ENCODE data around the gene IL12RB2.

Gene IL12RB2

DNA sequence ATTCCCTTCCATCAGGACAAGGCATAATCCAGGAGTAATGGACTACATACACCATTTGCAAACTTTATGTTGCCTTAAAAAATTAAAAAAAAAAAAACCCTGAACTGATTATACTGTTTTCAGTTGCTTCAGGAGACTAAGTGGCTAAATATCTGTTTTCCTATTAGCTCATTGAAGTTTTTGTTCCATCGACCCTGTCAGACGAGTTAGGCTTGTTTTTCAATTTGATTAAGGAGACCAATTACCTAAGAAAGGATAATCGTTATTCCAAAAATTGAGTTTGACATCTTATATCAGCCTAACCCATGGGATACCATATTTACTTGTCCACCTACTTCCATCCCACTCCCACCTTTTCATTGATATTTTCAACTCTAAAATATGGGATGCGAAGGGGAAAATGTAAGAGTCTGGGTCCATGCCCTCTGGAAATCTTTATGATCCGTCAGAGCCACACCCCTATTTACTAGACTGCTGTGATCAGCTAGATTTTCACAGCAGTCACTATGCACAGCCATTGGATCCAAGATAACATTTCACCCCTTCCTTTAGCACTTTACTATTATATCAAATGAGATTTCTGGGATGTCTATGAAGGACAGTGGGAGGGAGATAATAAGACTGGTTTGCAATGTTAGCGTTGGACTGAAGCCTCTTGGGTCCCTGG is 41.0 kb downstream of the IL12RB2 start:
- ATAC-seq: no peak

GRCh38 chr1:67350783-67351182 is 43.1 kb downstream of the IL12RB2 start:
- ATAC-seq: peak; percentile 58 to 81

- ATAC-seq: no peak
Observed at GRCh38 chr1:67352211-67352610, 44.5 kb downstream of the IL12RB2 start.

DNA sequence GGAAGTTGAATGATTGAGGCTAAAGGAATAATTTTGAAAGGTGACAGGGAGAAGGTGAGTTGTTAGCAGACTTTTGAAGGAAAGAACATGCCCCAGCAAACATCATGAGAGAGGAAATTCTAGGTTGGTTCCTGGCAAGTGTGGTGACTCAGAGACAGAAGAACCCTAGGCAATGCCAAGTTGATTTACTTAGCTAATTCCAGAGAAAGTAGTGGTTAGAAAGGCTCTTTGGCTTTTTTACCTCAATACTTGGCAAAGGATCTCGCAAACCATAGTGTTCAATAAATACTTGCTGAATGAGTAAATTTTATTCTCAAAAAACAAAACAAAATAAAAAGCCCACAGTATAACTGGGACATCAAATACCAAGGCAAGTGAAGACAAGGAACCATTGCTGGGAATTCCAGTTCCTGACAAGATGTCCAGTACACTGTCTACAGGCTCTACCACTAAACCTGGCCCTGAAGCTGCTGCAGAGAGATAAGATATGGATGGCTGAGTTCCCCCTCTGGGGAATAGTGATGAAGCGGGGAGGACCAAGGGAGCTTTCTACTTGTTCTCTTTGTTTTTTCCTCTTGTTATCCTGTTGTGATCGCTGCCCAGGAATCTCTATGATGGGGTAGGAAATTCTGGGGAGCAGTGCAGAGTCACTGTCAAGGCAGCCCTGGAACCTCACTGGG is 48.2 kb downstream of the IL12RB2 start:
- ATAC-seq: no peak

- ATAC-seq: peak in 1 of 2 donors; percentile 25
Observed at GRCh38 chr1:67359592-67359991, 51.9 kb downstream of the IL12RB2 start.

DNA sequence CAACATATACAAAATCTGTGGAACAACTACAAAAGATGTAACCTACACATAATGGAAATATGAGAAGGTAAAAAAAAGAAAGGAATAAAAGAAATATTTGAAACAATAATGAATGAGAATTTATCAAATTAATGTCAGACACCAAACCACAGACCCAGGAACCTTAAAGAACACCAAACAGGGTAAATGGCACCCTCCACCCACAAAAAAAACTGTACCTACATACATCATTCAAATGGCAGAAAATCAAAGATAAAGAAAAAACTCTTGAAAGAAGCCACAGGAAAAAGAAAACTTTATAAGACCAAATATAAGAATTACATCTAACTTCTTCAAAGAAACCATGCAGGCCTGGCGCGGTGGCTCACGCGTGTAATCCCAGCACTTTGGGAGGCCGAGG is 54.0 kb downstream of the IL12RB2 start:
- no peak for ATAC-seq

DNA sequence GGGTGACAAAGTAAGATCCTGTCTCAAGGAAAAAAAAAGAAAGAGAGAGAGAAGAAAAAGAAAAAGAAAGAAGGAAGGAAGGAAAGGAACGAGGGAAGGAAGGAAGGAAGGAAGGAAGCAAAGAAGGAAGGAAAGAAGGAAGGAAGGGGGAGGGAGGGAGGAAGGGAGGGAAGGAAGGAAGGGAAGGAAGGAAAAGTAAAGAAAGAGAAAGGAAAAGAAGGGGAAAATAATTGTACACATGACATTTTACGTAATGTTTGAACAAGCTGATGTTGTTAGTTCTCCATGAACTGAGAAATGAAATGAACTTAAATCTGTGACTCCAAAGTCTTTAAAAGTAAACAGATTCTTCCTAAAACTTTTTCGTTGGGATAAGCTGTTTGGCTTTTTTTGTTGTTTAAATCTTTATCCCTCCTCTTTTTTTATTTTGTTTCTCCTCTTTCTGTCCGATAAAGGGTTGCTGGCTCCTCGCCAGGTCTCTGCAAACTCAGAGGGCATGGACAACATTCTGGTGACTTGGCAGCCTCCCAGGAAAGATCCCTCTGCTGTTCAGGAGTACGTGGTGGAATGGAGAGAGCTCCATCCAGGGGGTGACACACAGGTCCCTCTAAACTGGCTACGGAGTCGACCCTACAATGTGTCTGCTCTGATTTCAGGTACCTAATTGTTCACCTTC is 59.8 kb downstream of the IL12RB2 start:
- ATAC-seq: no peak

DNA sequence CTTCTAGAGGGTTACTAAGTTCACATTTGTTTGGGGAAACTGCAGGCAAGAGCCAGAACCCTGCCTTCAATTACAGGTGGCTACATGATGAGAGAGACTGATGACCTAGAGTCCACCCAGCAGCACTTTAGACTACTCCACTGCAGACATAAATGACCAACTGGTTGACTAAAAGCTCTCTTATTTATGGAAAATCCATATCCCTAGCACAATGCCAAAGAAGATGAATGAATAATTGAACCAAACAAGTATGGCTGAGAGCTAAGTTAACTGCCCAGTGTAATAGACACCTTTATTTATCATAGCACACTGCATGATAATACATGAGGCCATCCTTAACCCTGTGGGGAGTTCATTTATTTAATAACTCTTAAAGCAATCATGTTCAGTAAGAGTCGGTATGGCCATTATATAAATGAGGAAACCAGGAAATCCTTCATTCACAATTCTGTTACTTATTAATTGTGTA is 60.4 kb downstream of the IL12RB2 start:
- no peak for ATAC-seq

- no peak for ATAC-seq
Observed at GRCh38 chr1:67371043-67371442, 63.4 kb downstream of the IL12RB2 start.

- ATAC-seq: no peak
Observed at GRCh38 chr1:67371681-67372080, 64.0 kb downstream of the IL12RB2 start.

- no peak for ATAC-seq
Observed at GRCh38 chr1:67372136-67372535, 64.5 kb downstream of the IL12RB2 start.

GRCh38 chr1:67372898-67373297 is 65.2 kb downstream of the IL12RB2 start:
- peak; percentile 28 to 62 for ATAC-seq

DNA sequence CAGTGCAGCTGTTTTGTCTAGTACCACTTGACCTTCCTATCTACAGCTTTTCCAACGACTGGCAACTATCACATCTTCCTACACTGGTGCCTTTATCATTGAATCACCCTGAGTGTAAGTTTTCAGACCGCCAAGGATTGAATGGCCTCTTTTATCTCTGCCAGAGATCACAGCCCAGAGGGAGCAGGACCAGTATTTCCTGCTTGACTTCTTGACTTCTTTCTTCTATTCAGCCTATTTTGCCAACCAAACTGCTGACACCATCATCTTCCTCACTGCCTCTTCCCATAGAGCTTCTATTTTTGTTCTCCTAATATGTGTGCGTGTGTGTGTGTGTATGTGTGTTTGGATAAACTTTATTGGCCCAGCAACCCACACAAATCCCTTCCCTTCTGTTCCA is 68.7 kb downstream of the IL12RB2 start:
- ATAC-seq: no peak

GRCh38 chr1:67377253-67377652 is 69.6 kb downstream of the IL12RB2 start:
- ATAC-seq: no peak

DNA sequence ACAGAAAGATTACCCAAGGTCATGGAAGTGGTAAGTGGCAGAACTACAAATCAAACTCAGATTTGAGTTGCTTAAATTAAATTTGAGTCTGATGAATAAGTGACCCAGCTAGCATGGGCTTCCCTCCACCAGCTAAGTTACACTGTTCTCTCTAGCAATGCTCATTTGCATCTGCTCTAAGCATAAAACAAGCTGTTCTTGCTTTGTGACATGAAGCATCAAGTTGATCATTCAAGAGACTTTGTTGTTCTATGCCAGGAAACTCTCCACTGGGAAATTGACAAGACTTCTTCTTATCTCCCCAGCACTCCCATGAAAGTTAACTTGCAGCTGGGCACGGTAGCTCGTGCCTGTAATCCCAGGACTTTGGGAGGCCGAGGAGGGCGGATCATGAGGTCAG is 73.5 kb downstream of the IL12RB2 start:
- ATAC-seq: no peak

DNA sequence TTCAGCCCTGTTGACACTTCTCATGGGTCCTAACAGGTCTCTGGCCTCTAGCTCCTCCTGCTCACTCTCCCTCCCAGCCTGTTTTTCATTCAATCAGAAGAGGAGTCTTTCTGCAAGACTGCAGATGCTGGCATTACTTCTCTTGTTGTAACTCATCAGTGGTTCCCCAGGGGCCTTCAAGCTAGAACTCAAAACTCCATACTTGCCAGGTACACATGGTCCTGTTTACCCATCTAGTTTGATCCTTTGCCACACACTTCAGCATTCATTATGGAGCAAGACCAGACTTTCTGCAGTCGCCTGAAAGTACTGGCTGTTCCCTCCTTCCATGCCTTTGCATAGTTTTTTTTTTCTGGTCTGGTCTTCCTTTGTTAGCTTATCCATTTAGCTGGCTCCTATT is 74.6 kb downstream of the IL12RB2 start:
- ATAC-seq: no peak

DNA sequence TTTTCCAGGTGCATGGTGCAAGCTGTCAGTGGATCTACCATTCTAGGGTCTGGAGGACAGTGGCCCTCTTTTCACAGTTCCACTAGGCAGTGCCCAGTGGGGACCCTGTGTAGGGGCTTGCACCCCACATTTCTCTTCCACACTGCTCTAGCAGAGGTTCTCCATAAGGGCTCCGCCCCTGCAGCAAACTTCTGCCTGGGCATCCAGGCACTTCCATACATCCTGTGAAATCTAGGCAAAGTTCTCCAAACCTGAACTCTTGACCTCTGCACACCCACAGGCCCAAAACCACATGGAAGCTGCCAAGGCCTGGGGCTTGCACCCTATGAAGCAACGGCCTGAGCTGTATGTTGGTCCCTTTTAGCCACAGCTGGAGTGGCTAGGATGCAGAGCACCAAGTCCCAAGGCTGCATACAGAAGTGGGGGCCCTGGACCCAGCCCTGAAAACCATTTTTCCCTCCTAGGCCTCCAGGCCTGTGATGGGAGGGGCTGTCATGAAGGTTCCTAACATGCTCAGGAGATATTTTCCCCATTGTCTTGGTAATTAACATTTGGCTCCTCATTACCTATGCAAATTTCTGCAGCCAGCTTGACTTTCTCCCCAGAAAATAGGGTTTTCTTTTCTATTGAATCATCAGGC is 76.4 kb downstream of the IL12RB2 start:
- ATAC-seq: no peak

- no peak for ATAC-seq
Observed at GRCh38 chr1:67390041-67390887, 82.6 kb downstream of the IL12RB2 start.

DNA sequence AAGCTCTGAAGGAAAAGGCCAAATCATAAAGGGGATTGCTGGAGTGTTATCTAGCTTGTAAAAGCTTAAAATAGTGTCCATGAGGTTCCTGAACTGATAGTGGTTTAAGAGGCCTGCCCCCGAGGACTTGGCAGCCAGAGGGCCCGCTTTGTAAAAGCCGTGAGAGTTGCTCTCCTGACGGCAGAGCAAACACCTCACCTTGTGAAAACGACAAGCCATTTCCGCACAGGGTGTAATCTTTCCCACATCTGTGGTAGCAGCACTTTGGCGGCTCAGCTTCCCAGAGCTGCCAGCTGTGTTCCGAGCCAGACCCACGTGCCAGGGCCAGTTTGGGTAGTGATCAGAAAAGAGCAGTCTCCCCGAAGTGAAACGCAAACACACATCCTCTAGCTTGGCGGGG is 85.6 kb downstream of the IL12RB2 start:
- ATAC-seq: no peak

DNA sequence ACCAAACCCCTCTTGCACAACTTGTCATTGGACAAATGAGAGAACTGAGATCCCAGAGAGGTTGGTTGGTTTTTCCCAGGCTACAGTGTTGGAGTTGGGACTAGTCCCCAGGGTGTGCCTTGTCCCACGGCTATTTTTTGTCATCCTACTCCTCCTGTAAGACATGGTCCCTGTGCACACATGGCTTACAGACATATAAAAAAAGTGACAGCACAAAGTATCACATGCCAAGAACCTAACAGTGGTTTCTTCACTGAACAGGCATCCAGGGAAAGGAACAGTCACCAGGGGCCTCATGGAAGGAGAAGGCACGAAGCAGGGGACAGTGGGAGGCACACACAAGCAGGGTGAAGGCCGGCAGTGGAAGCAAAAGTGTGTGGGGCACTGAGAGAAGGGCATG is 86.1 kb downstream of the IL12RB2 start:
- no peak for ATAC-seq

DNA sequence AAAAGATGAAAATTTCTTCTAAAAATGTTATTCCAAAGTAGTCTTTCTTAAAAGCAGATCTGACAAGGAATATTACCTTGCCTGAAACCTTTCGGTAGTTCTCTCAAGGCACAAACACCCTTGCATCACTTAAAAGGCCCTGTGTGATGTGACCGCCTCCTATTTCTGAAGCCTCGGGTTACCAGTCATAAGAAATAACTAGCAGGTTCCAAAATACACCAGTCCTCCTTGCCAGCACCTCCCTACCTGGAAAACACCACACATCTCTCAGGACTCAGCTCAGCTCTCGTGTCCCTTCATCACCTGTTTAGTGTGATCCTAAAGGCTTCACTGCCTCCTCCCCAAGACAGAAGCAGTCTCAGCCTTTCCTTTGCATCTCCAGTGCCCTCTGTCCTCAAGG is 86.9 kb downstream of the IL12RB2 start:
- no peak for ATAC-seq

- ATAC-seq: peak; percentile 15 to 22
Observed at GRCh38 chr1:67399199-67399993, 91.7 kb downstream of the IL12RB2 start.

All from activated CD4-positive, CD25-positive, alpha-beta regulatory T cell treated with anti-CD3 and anti-CD28 coated beads, Interleukin-2, amount 50 U/mL, for 24 hours (primary cell).